ENCODE results near the gene MXRA7.

MXRA7 gene

GRCh38 chr17:76640550-76641380, 70.0 kb downstream of the MXRA7 start:
- TF ChIP-seq FOXM1 (IDR thresholded peaks at IDR 0.05; ENCODE audit: borderline replicate concordance, low read depth) (no peak), ZBTB7A (IDR thresholded peaks at IDR 0.05; ENCODE audit: low read depth) (no peak; the same call in 1 of the 2 replicates), RAD21 (IDR thresholded peaks at IDR 0.05; ENCODE audit: low read depth) (no peak), YY1 (IDR thresholded peaks at IDR 0.05; ENCODE audit: low read depth) (no peak), TAF1 (IDR thresholded peaks at IDR 0.05; ENCODE audit: low read depth) (no peak), EP300 (IDR thresholded peaks at IDR 0.05; ENCODE audit: borderline replicate concordance) (no peak)

- TF ChIP-seq CREB1 (IDR thresholded peaks at IDR 0.05; ENCODE audit: low read depth) (no peak), NFIC (IDR thresholded peaks at IDR 0.05) (no peak), REST (IDR thresholded peaks at IDR 0.05; ENCODE audit: low read depth) (no peak), EGR1 (IDR thresholded peaks at IDR 0.05) (no peak), ZBTB7A (IDR thresholded peaks at IDR 0.05; ENCODE audit: low read depth) (no peak), MAX (IDR thresholded peaks at IDR 0.05) (no peak), EP300 (IDR thresholded peaks at IDR 0.05; ENCODE audit: borderline replicate concordance) (no peak), USF1 (IDR thresholded peaks at IDR 0.05) (no peak), CEBPB (IDR thresholded peaks at IDR 0.05) (no peak), FOXM1 (IDR thresholded peaks at IDR 0.05; ENCODE audit: borderline replicate concordance, low read depth) (no peak), TAF1 (IDR thresholded peaks at IDR 0.05; ENCODE audit: low read depth) (no peak), TEAD4 (IDR thresholded peaks at IDR 0.05) (no peak), TCF12 (IDR thresholded peaks at IDR 0.05; ENCODE audit: low read depth) (no peak), YY1 (IDR thresholded peaks at IDR 0.05; ENCODE audit: low read depth) (no peak), RAD21 (IDR thresholded peaks at IDR 0.05; ENCODE audit: low read depth) (no peak)
Observed at GRCh38 chr17:76638263-76638662, 72.5 kb downstream of the MXRA7 start.

- TF ChIP-seq CEBPB (IDR thresholded peaks at IDR 0.05) (no peak), CREB1 (IDR thresholded peaks at IDR 0.05; ENCODE audit: low read depth) (no peak), ZBTB7A (IDR thresholded peaks at IDR 0.05; ENCODE audit: low read depth) (no peak), MAX (IDR thresholded peaks at IDR 0.05) (no peak), YY1 (IDR thresholded peaks at IDR 0.05; ENCODE audit: low read depth) (no peak), REST (IDR thresholded peaks at IDR 0.05; ENCODE audit: low read depth) (no peak), EGR1 (IDR thresholded peaks at IDR 0.05) (no peak), EP300 (IDR thresholded peaks at IDR 0.05; ENCODE audit: borderline replicate concordance) (no peak), USF1 (IDR thresholded peaks at IDR 0.05) (no peak), TAF1 (IDR thresholded peaks at IDR 0.05; ENCODE audit: low read depth) (no peak), FOXM1 (IDR thresholded peaks at IDR 0.05; ENCODE audit: borderline replicate concordance, low read depth) (no peak), NFIC (IDR thresholded peaks at IDR 0.05) (no peak), TCF12 (IDR thresholded peaks at IDR 0.05; ENCODE audit: low read depth) (no peak)
Observed at GRCh38 chr17:76635659-76636360, 75.0 kb downstream of the MXRA7 start.

- TF ChIP-seq EGR1 (IDR thresholded peaks at IDR 0.05) (no peak), ZBTB7A (IDR thresholded peaks at IDR 0.05; ENCODE audit: low read depth) (no peak), REST (IDR thresholded peaks at IDR 0.05; ENCODE audit: low read depth) (no peak), YY1 (IDR thresholded peaks at IDR 0.05; ENCODE audit: low read depth) (no peak), CEBPB (IDR thresholded peaks at IDR 0.05) (no peak)
Observed at GRCh38 chr17:76635039-76635438, 75.7 kb downstream of the MXRA7 start.

Data from Ishikawa (cell line).